Panc1 (cell line): ENCODE measurements around the gene OSBPL8. TPM values are rescaled to one million over a fixed set of nuclear protein-coding genes. Genes with fewer than 3 reads are reported as not detected.

Experiments used
- ATAC-seq: fragments of 200-7000 bp; cut with Tn5 transposase; 2 replicates; pipeline ENCODE4 v1.9.1; 2020; ENCODE audit warnings: mild to moderate bottlenecking, moderate library complexity
- BruUV-seq: library from RNA; stranded (reverse); fragments of 400-500 nt; replicated peaks from 2 replicates; lab custom pipeline; 2021; lab: Mats Ljungman, UMichigan
- CTCF ChIA-PET: fragments of 300-600 bp; sonication (Branson Sonifier 250); formaldehyde crosslinking; loops from one replicate; lab custom pipeline; 2022; ENCODE audit warnings: antibody characterized with exemption; lab: Charles Lee
- POLR2A ChIA-PET: fragments of 300-600 bp; sonication (Branson Sonifier 250); formaldehyde crosslinking; loops from one replicate; lab custom pipeline; 2022; ENCODE audit warnings: antibody characterized with exemption; lab: Charles Lee
- DNase-seq: peaks from one replicate; pipeline ENCODE4 v3.0.0-alpha.2; 2010; ENCODE audit warnings: low read depth, low spot score
- H3K27ac ChIP-seq: 2 replicates; pipeline ENCODE4 v1.5.1; 2011; ENCODE audit warnings: mild to moderate bottlenecking, low read length, inconsistent platforms
- H3K27me3 ChIP-seq: fragments of 200-500 bp; sonication (Bioruptor generic); 2 replicates; pipeline ENCODE4 v1.6.0; 2014; ENCODE audit warnings: low read length, inconsistent platforms; ENCODE audit not compliant: control insufficient read depth, insufficient read depth
- H3K36me3 ChIP-seq: fragments of 200-500 bp; sonication (Bioruptor generic); 2 replicates; pipeline ENCODE4 v1.5.1; 2014; ENCODE audit warnings: inconsistent platforms, mild to moderate bottlenecking, low read length, moderate library complexity; ENCODE audit not compliant: control insufficient read depth, insufficient read depth
- H3K4me1 ChIP-seq: 2 replicates; pipeline ENCODE4 v1.5.1; 2011; ENCODE audit warnings: inconsistent platforms, mild to moderate bottlenecking, low read length, moderate library complexity; ENCODE audit not compliant: control insufficient read depth, insufficient read depth
- H3K4me3 ChIP-seq, 2 experiments: 2 replicates each; pipeline ENCODE4 v1.5.1; 2011 to 2012; ENCODE audit warnings: low read depth in 2 of 2, low read length in 2 of 2, mild to moderate bottlenecking in 2 of 2, inconsistent platforms in 1 of 2, moderate library complexity in 1 of 2
- H3K9me3 ChIP-seq: fragments of 200-500 bp; sonication (Bioruptor generic); 2 replicates; pipeline ENCODE4 v1.5.1; 2014; ENCODE audit warnings: low read depth, mild to moderate bottlenecking, inconsistent platforms, low read length, moderate library complexity; ENCODE audit not compliant: control insufficient read depth, insufficient read depth
- POLR2AphosphoS5 ChIP-seq: IDR thresholded peaks from 2 replicates; pipeline ENCODE4 v1.6.1; 2012; ENCODE audit warnings: mild to moderate bottlenecking, low read depth, low read length, moderate library complexity
- SIN3A ChIP-seq: IDR thresholded peaks from 2 replicates; pipeline ENCODE4 v1.6.1; 2012; ENCODE audit warnings: low read depth, mild to moderate bottlenecking, low read length, moderate library complexity, borderline replicate concordance; ENCODE audit not compliant: insufficient read depth
- TCF7L2 ChIP-seq: IDR thresholded peaks from 2 replicates; pipeline ENCODE4 v1.6.1; 2011; ENCODE audit warnings: mild to moderate bottlenecking, low read depth, low read length, inconsistent platforms
- in situ Hi-C: cut with HindIII; loops from 2 replicates; pipeline ENCODE4 v1.10.0; 2016; ENCODE audit warnings: low sequenced_read_pairs, low pct_unique_long_range_greater_than_20kb
- intact Hi-C: fragments of 100-400 bp; cut with micrococcal nuclease; formaldehyde crosslinking; loops from one replicate; pipeline ENCODE4 v1.10.0; 2022; ENCODE audit not compliant: unreplicated experiment
- total RNA-seq: library from RNA; stranded (reverse); gene quantifications from one replicate; pipeline ENCODE4 v1.2.1, GENCODE V29; 2021; ENCODE audit not compliant: unreplicated experiment
- TF ChIP-seq, protein P1 (sequence below): fragments of 450-650 bp; IDR thresholded peaks from 2 replicates; pipeline ENCODE4 v1.5.1; 2017; ENCODE audit warnings: mild to moderate bottlenecking
- TF ChIP-seq, protein P2 (sequence below), 2 experiments: IDR thresholded peaks; 2 replicates each; pipeline ENCODE4 v1.6.1; 2011 to 2012; ENCODE audit warnings: low read depth in 2 of 2, control low read depth in 1 of 2, low read length in 1 of 2, mild to moderate bottlenecking in 1 of 2, moderate library complexity in 1 of 2; ENCODE audit not compliant: insufficient read depth in 1 of 2

The OSBPL8 gene
- total RNA-seq, 1 experiment from 2014 or later = 76.9 TPM

DNA sequence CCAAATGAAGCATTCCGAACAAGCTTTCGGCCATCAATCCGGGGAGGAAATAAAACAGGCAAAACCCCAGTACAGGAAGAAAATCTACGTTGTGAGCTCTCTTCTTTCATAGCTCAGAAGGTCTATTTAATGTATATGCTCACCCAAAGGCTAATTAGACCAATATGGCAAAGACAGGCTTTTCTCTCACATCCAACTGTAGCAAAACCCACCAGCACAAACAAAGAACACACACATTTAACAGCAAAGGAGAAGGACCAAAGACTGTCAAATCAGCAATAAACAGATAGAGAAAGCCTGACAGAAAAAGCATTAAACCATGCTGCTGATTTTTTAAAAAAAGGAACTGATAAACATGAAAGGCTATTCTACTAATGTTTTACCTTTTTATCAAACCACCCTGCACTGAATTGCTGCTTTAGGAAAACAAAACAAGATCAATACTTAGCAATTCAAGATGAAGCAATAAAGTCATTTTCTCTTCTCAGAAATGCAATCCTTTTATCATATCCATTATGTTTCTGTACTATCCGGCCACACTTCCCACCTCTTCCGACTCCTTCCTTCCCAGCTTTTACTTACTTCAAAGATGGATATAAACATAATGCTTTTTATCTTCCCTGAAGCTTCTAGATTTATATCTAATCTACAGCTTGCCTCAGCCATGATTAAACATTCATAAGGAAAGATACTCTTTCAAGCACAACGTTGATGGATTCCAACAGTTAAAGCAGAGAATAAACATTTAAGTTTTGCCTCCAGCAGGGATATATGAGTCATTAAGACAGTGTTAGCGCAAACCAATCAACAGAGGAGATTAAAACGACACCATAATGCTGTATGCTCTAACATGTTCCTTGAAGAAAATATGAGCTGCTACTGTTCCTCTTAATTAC is 136.8 kb downstream of the OSBPL8 start:
- DNase-seq (peak; percentile 7), ATAC-seq (peak; percentile 96)
- Histone ChIP-seq H3K4me3 (peak overlapping the region; percentile 19 to 35), H3K27ac (peak overlapping the region; percentile 71), H3K4me1 (peaks cover 18% of the 10 kb centered on the region), H3K27me3 (no peaks in the 10 kb centered on the region), H3K36me3 (no peaks in the 10 kb centered on the region), H3K9me3 (peaks cover 22% of the 10 kb centered on the region; the same call in 1 of the 2 replicates)
- intact Hi-C loops = no loop called here
- in situ Hi-C loops = no loop called here
- ChIA-PET POLR2A (interaction anchor here (0.5 to 0.6 kb wide), 2 partner anchors 16 to 32 kb away, joined by 5 to 10 read pairs; no protein-coding TSS in a partner anchor), CTCF (no interaction called here)
- no TSS peak for BruUV-seq
- TF ChIP-seq, protein P1, sequence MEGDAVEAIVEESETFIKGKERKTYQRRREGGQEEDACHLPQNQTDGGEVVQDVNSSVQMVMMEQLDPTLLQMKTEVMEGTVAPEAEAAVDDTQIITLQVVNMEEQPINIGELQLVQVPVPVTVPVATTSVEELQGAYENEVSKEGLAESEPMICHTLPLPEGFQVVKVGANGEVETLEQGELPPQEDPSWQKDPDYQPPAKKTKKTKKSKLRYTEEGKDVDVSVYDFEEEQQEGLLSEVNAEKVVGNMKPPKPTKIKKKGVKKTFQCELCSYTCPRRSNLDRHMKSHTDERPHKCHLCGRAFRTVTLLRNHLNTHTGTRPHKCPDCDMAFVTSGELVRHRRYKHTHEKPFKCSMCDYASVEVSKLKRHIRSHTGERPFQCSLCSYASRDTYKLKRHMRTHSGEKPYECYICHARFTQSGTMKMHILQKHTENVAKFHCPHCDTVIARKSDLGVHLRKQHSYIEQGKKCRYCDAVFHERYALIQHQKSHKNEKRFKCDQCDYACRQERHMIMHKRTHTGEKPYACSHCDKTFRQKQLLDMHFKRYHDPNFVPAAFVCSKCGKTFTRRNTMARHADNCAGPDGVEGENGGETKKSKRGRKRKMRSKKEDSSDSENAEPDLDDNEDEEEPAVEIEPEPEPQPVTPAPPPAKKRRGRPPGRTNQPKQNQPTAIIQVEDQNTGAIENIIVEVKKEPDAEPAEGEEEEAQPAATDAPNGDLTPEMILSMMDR = no peak
- peak; percentile 59; the same call in 1 of the 2 replicates for TF ChIP-seq TCF7L2

DNA sequence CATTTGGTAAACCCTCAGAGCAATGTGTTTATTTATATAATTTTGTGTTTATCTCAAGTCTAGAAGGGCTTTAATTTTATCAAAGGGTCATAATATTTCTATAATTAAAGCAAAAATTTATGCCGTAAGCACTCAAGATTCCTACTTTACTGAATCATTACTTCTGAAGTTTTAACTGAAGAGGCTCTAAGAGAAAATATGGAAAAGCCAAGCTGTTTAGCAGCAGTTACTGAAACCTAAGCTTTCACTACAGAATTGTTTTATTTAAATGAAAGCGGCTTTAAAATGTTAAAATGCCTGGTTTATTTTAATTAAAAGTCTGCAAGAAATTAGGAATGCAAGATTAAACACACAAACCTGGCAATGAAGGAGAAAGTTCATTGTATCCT is 137.4 kb downstream of the OSBPL8 start:
- peak overlapping the region; percentile 19 to 35 for H3K4me3 ChIP-seq
- ChIA-PET POLR2A (interaction anchor here (0.5 to 0.6 kb wide), 2 partner anchors 32 to 1143 kb away, joined by 3 to 10 read pairs; no protein-coding TSS in a partner anchor), CTCF (no interaction called here)
- no peak for ATAC-seq
- TF ChIP-seq TCF7L2 (no peak), SIN3A (no peak), POLR2AphosphoS5 (no peak)
- TF ChIP-seq, protein P2, sequence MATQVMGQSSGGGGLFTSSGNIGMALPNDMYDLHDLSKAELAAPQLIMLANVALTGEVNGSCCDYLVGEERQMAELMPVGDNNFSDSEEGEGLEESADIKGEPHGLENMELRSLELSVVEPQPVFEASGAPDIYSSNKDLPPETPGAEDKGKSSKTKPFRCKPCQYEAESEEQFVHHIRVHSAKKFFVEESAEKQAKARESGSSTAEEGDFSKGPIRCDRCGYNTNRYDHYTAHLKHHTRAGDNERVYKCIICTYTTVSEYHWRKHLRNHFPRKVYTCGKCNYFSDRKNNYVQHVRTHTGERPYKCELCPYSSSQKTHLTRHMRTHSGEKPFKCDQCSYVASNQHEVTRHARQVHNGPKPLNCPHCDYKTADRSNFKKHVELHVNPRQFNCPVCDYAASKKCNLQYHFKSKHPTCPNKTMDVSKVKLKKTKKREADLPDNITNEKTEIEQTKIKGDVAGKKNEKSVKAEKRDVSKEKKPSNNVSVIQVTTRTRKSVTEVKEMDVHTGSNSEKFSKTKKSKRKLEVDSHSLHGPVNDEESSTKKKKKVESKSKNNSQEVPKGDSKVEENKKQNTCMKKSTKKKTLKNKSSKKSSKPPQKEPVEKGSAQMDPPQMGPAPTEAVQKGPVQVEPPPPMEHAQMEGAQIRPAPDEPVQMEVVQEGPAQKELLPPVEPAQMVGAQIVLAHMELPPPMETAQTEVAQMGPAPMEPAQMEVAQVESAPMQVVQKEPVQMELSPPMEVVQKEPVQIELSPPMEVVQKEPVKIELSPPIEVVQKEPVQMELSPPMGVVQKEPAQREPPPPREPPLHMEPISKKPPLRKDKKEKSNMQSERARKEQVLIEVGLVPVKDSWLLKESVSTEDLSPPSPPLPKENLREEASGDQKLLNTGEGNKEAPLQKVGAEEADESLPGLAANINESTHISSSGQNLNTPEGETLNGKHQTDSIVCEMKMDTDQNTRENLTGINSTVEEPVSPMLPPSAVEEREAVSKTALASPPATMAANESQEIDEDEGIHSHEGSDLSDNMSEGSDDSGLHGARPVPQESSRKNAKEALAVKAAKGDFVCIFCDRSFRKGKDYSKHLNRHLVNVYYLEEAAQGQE (IDR thresholded peaks at IDR 0.05; ENCODE audit: insufficient read depth in 1 of 2, low read depth in 2 of 2, low read length in 1 of 2) = no peak
- TF ChIP-seq, protein P1 = no peak
- peaks cover 22% of the 10 kb centered on the region; the same call in 1 of the 2 replicates for H3K9me3 ChIP-seq
- no peaks in the 10 kb centered on the region for H3K27me3 ChIP-seq
- peaks cover 18% of the 10 kb centered on the region for H3K4me1 ChIP-seq
- no peaks in the 10 kb centered on the region for H3K36me3 ChIP-seq
- intact Hi-C loops (no loop called here), in situ Hi-C loops (no loop called here)
- H3K27ac ChIP-seq = peak overlapping the region; percentile 71
- BruUV-seq = TSS peak; percentile 10
- DNase-seq = no peak
